HCT116 (cell line): Measurements from ENCODE around the gene SYNPO2L. TPM values are rescaled to one million over a fixed set of nuclear protein-coding genes. Genes with fewer than 3 reads are reported as not detected.

ENCODE experiments used
- ATAC-seq: fragments of 200-7000 bp; cut with Tn5 transposase; 2 replicates; pipeline ENCODE4 v1.9.1; 2020; ENCODE audit warnings: mild to moderate bottlenecking, moderate library complexity
- BruUV-seq: library from RNA; stranded (reverse); fragments of 400-500 nt; replicated peaks from 2 replicates; lab custom pipeline; 2021; lab: Mats Ljungman, UMichigan
- CTCF ChIA-PET: fragments of 300-600 bp; sonication (Branson Sonifier 250); formaldehyde crosslinking; loops from one replicate; lab custom pipeline; 2021; ENCODE audit warnings: antibody characterized with exemption; lab: Charles Lee
- POLR2A ChIA-PET: fragments of 300-600, 350-600 bp; sonication (Branson Sonifier 250); formaldehyde crosslinking; loops from one replicate; lab custom pipeline; 2021; ENCODE audit warnings: antibody characterized with exemption; lab: Charles Lee
- RAD21 ChIA-PET, 2 experiments: fragments of 300-600 bp; sonication (Branson Sonifier 250); formaldehyde crosslinking; loops; one replicate each; lab custom pipeline; 2023; ENCODE audit warnings: low total read pairs in 2 of 2; ENCODE audit not compliant: uncharacterized antibody in 2 of 2, unreplicated experiment in 2 of 2, low non-redundant PET in 1 of 2; lab: Charles Lee
- DNase-seq: peaks from one replicate; pipeline ENCODE4 v3.0.0-alpha.2; 2010; ENCODE audit warnings: low read depth, low spot score
- H2AFZ ChIP-seq: fragments of 200-600 bp; shearing (Covaris generic), sonication (generic); 2 replicates; pipeline ENCODE4 v1.6.1; 2017; ENCODE audit warnings: low read depth, mixed run types, mixed read lengths, antibody characterized with exemption, low read length; ENCODE audit not compliant: poor library complexity, severe bottlenecking
- H3K27ac ChIP-seq: 2 replicates; pipeline ENCODE4 v1.5.1; 2012; ENCODE audit warnings: low read depth, low read length
- H3K27me3 ChIP-seq: fragments of 200-600 bp; sonication (generic); 2 replicates; pipeline ENCODE4 v1.6.1; 2016; ENCODE audit warnings: mixed run types, low read length, mixed read lengths; ENCODE audit not compliant: insufficient read depth
- H3K36me3 ChIP-seq, 2 experiments: fragments of 200-500 bp in 1 of 2; fragments of 200-600 bp in 1 of 2; sonication (Bioruptor generic) in 1 of 2; sonication (generic) in 1 of 2; 2 replicates each; pipeline versions ENCODE4 v1.5.1 to v1.6.1; 2014 to 2016; ENCODE audit warnings: low read length in 2 of 2, inconsistent platforms in 1 of 2, mixed read lengths in 1 of 2, mixed run types in 1 of 2; ENCODE audit not compliant: insufficient read depth in 2 of 2, control insufficient read depth in 1 of 2
- H3K4me1 ChIP-seq, 2 experiments: fragments of 200-600 bp in 1 of 2; sonication (generic) in 1 of 2; 2 replicates each; pipeline versions ENCODE4 v1.5.1 to v1.6.1; 2012 to 2017; ENCODE audit warnings: low read length in 2 of 2, inconsistent platforms in 1 of 2, mild to moderate bottlenecking in 1 of 2, mixed read lengths in 1 of 2, mixed run types in 1 of 2, moderate library complexity in 1 of 2; ENCODE audit not compliant: insufficient read depth in 2 of 2, control insufficient read depth in 1 of 2
- H3K4me2 ChIP-seq: fragments of 200-600 bp; sonication (generic); 2 replicates; pipeline ENCODE4 v1.6.1; 2017; ENCODE audit warnings: mixed run types, low read length, mixed read lengths
- H3K4me3 ChIP-seq, 2 experiments: fragments of 200-600 bp in 1 of 2; sonication (generic) in 1 of 2; replicated peaks in 1 of 2; 2 replicates each; pipeline ENCODE4 v1.5.1; 2011 to 2016; ENCODE audit warnings: low read length in 2 of 2, control low read depth in 1 of 2, low read depth in 1 of 2, mild to moderate bottlenecking in 1 of 2, mixed read lengths in 1 of 2, mixed run types in 1 of 2
- H3K79me2 ChIP-seq: fragments of 200-600 bp; sonication (generic); 2 replicates; pipeline ENCODE4 v1.6.1; 2017; ENCODE audit warnings: mild to moderate bottlenecking, mixed run types, low read length, moderate library complexity, mixed read lengths; ENCODE audit not compliant: insufficient read depth
- H3K9ac ChIP-seq: fragments of 200-600 bp; sonication (generic); 2 replicates; pipeline ENCODE4 v1.6.1; 2016; ENCODE audit warnings: low read length, mixed read lengths
- H3K9me2 ChIP-seq: fragments of 200-600 bp; sonication (generic), shearing (Covaris generic); 2 replicates; pipeline ENCODE4 v1.6.1; 2017; ENCODE audit warnings: mixed run types, mild to moderate bottlenecking, moderate library complexity; ENCODE audit not compliant: insufficient read depth
- H3K9me3 ChIP-seq, 2 experiments: fragments of 200-500 bp in 1 of 2; fragments of 200-600 bp in 1 of 2; sonication (Bioruptor generic) in 1 of 2; sonication (generic) in 1 of 2; 2 replicates each; pipeline ENCODE4 v1.6.1; 2014 to 2017; ENCODE audit warnings: low read length in 2 of 2, mixed read lengths in 2 of 2, inconsistent platforms in 1 of 2, low read depth in 1 of 2, mild to moderate bottlenecking in 1 of 2, mixed run types in 1 of 2, moderate library complexity in 1 of 2; ENCODE audit not compliant: control insufficient read depth in 1 of 2, insufficient read depth in 1 of 2
- H4K20me1 ChIP-seq: fragments of 200-600 bp; sonication (generic), shearing (Covaris generic); 2 replicates; pipeline ENCODE4 v1.6.1; 2017; ENCODE audit warnings: mixed run types, mild to moderate bottlenecking, moderate library complexity; ENCODE audit not compliant: insufficient read depth
- CBX3 ChIP-seq: IDR thresholded peaks from 2 replicates; pipeline ENCODE4 v1.6.1; 2012; ENCODE audit warnings: low read depth
- ELF1 ChIP-seq: IDR thresholded peaks from 2 replicates; pipeline ENCODE4 v1.6.1; 2012; ENCODE audit warnings: low read depth, borderline replicate concordance
- EZH2 ChIP-seq: fragments of 200-600 bp; sonication (generic); IDR thresholded peaks from 2 replicates; pipeline ENCODE4 v1.6.1; 2017; ENCODE audit warnings: antibody characterized with exemption, mixed run types
- JUND ChIP-seq: IDR thresholded peaks from 2 replicates; pipeline ENCODE4 v1.6.1; 2012
- POLR2A ChIP-seq: IDR thresholded peaks from 2 replicates; pipeline ENCODE4 v1.7.0; 2011; ENCODE audit warnings: borderline replicate concordance; ENCODE audit not compliant: insufficient read depth, insufficient read length; ENCODE audit errors: extremely low read depth
- SIN3A ChIP-seq: IDR thresholded peaks from 2 replicates; pipeline ENCODE4 v1.6.1; 2012; ENCODE audit warnings: low read depth
- SP1 ChIP-seq: IDR thresholded peaks from 2 replicates; pipeline ENCODE4 v1.6.1; 2012; ENCODE audit warnings: low read depth
- ZNF274 ChIP-seq: fragments of 200-500 bp; sonication (Bioruptor generic); IDR thresholded peaks from 2 replicates; pipeline ENCODE4 v1.6.1; 2014; ENCODE audit warnings: mild to moderate bottlenecking, low read depth, low read length, inconsistent platforms
- intact Hi-C: fragments of 100-400 bp; cut with micrococcal nuclease; formaldehyde crosslinking; loops from 2 replicates; pipeline ENCODE4 v1.10.0; 2022
- total RNA-seq: library from RNA; stranded (reverse); gene quantifications from one replicate; pipeline ENCODE4 v1.2.1, GENCODE V29; 2021; ENCODE audit not compliant: unreplicated experiment
- TF ChIP-seq, protein P1 (sequence below), 3 experiments: fragments of 200-600 bp in 1 of 3; sonication (generic) in 1 of 3; IDR thresholded peaks in 2 of 3; conservative IDR thresholded peaks in 1 of 3; 2 replicates each; pipeline ENCODE4 v1.5.1; 2012 to 2017; ENCODE audit warnings: low read depth in 2 of 3, low read length in 2 of 3, antibody characterized with exemption in 1 of 3, borderline replicate concordance in 1 of 3, control low read depth in 1 of 3, mild to moderate bottlenecking in 1 of 3, mixed read lengths in 1 of 3, mixed run types in 1 of 3, moderate library complexity in 1 of 3; ENCODE audit not compliant: insufficient read depth in 1 of 3
- TF ChIP-seq, protein P2 (sequence below): IDR thresholded peaks from 2 replicates; pipeline ENCODE4 v1.6.1; 2012; ENCODE audit warnings: low read depth

Gene SYNPO2L
- total RNA-seq, 1 experiment from 2014 or later: 0.10 TPM

DNA sequence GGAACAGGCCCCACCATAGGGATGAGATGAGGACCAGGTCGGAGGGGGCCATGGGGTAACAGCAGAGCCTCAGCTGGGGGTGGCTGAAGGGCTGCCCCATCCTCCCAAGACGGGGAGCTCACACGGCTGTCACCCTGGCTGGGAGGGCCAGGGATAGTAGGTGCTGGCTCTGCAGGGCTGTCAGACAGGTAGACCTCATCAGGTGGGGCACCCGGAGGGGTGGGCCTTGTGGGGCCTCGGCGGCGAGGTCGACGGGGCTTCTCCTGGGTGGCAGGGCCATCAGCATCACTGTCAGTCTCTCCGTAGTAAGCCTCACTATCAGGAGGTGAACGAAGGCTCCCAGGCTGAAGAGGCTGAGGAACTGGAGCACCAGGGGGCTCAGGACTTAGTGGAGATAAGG lies 2.6 kb downstream of the SYNPO2L start:
- POLR2A ChIA-PET: no interaction called here
- intact Hi-C loops: no loop called here
- Histone ChIP-seq H3K9ac (no peak overlapping the region), H3K4me2 (no peak overlapping the region), H3K36me3 (no peaks in the 10 kb centered on the region), H3K4me1 (peaks cover 0 to 7% of the 10 kb centered on the region in 2 experiments; a peak in 3 of 4 replicates), H2AFZ (no peak overlapping the region), H3K27ac (no peak overlapping the region), H3K9me2 (no peaks in the 10 kb centered on the region), H3K4me3 (no peak overlapping the region), H3K27me3 (0 out of 2 replicates have a peak, but pooled peaks cover 4% of the 10 kb centered on the region), H3K9me3 (no peaks in the 10 kb centered on the region), H3K79me2 (no peaks in the 10 kb centered on the region), H4K20me1 (no peaks in the 10 kb centered on the region)
- TF ChIP-seq CBX3 (no peak), ZNF274 (no peak), SIN3A (no peak), POLR2A (no peak), ELF1 (no peak), SP1 (no peak), JUND (no peak), EZH2 (no peak)
- TF ChIP-seq, protein P1, sequence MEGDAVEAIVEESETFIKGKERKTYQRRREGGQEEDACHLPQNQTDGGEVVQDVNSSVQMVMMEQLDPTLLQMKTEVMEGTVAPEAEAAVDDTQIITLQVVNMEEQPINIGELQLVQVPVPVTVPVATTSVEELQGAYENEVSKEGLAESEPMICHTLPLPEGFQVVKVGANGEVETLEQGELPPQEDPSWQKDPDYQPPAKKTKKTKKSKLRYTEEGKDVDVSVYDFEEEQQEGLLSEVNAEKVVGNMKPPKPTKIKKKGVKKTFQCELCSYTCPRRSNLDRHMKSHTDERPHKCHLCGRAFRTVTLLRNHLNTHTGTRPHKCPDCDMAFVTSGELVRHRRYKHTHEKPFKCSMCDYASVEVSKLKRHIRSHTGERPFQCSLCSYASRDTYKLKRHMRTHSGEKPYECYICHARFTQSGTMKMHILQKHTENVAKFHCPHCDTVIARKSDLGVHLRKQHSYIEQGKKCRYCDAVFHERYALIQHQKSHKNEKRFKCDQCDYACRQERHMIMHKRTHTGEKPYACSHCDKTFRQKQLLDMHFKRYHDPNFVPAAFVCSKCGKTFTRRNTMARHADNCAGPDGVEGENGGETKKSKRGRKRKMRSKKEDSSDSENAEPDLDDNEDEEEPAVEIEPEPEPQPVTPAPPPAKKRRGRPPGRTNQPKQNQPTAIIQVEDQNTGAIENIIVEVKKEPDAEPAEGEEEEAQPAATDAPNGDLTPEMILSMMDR (IDR thresholded peaks at IDR 0.05 in 2 of 3, conservative IDR thresholded peaks at IDR 0.05 in 1 of 3; ENCODE audit: borderline replicate concordance in 1 of 3, insufficient read depth in 1 of 3, low read depth in 2 of 3, low read length in 2 of 3): no peak
- TF ChIP-seq, protein P2, sequence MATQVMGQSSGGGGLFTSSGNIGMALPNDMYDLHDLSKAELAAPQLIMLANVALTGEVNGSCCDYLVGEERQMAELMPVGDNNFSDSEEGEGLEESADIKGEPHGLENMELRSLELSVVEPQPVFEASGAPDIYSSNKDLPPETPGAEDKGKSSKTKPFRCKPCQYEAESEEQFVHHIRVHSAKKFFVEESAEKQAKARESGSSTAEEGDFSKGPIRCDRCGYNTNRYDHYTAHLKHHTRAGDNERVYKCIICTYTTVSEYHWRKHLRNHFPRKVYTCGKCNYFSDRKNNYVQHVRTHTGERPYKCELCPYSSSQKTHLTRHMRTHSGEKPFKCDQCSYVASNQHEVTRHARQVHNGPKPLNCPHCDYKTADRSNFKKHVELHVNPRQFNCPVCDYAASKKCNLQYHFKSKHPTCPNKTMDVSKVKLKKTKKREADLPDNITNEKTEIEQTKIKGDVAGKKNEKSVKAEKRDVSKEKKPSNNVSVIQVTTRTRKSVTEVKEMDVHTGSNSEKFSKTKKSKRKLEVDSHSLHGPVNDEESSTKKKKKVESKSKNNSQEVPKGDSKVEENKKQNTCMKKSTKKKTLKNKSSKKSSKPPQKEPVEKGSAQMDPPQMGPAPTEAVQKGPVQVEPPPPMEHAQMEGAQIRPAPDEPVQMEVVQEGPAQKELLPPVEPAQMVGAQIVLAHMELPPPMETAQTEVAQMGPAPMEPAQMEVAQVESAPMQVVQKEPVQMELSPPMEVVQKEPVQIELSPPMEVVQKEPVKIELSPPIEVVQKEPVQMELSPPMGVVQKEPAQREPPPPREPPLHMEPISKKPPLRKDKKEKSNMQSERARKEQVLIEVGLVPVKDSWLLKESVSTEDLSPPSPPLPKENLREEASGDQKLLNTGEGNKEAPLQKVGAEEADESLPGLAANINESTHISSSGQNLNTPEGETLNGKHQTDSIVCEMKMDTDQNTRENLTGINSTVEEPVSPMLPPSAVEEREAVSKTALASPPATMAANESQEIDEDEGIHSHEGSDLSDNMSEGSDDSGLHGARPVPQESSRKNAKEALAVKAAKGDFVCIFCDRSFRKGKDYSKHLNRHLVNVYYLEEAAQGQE: no peak
- RAD21 ChIA-PET: no interaction called here
- BruUV-seq: no TSS peak
- CTCF ChIA-PET: no interaction called here
- ATAC-seq: peak; percentile 14; the same call in 1 of the 2 replicates
- DNase-seq: no peak
